Spleen (tissue), 11 donors: ENCODE results near the gene TSPAN18. TPM values are rescaled to one million over a fixed set of nuclear protein-coding genes. Genes with fewer than 3 reads are reported as not detected.

Experiments used
- DNase-seq: peaks from one replicate; pipeline ENCODE4 v3.0.0-alpha.2; 2020
- H3K27ac ChIP-seq, 8 donors: fragments of 200-600 bp; sonication (generic) in 7 of 8; 1 replicate in 4 of 8; 2 replicates in 4 of 8; pipeline versions ENCODE4 v1.5.0 to v1.8.0; 2016 to 2021; ENCODE audit warnings: inconsistent platforms in 4 of 8, mild to moderate bottlenecking in 4 of 8, moderate library complexity in 1 of 8
- H3K27me3 ChIP-seq, 7 donors: fragments of 200-600 bp; sonication (generic) in 6 of 7; replicated peaks in 1 of 7; 1 replicate in 4 of 7; 2 replicates in 3 of 7; pipeline versions ENCODE4 v1.5.0 to v1.8.0; 2016 to 2021; ENCODE audit warnings: inconsistent platforms in 3 of 7, mild to moderate bottlenecking in 1 of 7
- H3K36me3 ChIP-seq, 6 donors: fragments of 200-600 bp; sonication (generic) in 5 of 6; 1 replicate in 4 of 6; 2 replicates in 2 of 6; pipeline versions ENCODE4 v1.5.0 to v1.8.0; 2016 to 2021; ENCODE audit warnings: inconsistent platforms in 2 of 6
- H3K4me1 ChIP-seq, 6 donors: fragments of 200-600 bp; sonication (generic) in 5 of 6; 1 replicate in 3 of 6; 2 replicates in 3 of 6; pipeline versions ENCODE4 v1.5.0 to v1.8.0; 2016 to 2021; ENCODE audit warnings: inconsistent platforms in 3 of 6
- H3K4me3 ChIP-seq, 8 donors: fragments of 200-600 bp; sonication (generic) in 7 of 8; 1 replicate in 4 of 8; 2 replicates in 4 of 8; pipeline versions ENCODE4 v1.5.0 to v1.8.0; 2016 to 2021; ENCODE audit warnings: inconsistent platforms in 4 of 8, mild to moderate bottlenecking in 4 of 8, moderate library complexity in 2 of 8
- H3K9me3 ChIP-seq, 8 donors: fragments of 200-600 bp; sonication (generic) in 7 of 8; 1 replicate in 4 of 8; 2 replicates in 4 of 8; pipeline versions ENCODE4 v1.5.0 to v1.8.0; 2016 to 2021; ENCODE audit warnings: inconsistent platforms in 4 of 8
- POLR2A ChIP-seq, 3 donors: fragments of 450-650 bp; IDR thresholded peaks; one replicate each; pipeline ENCODE4 v1.5.1; 2017; ENCODE audit warnings: antibody characterized with exemption in 3 of 3, mild to moderate bottlenecking in 1 of 3
- POLR2AphosphoS5 ChIP-seq, 3 donors: sonication (generic); formaldehyde crosslinking; IDR thresholded peaks; one replicate each; pipeline ENCODE4 v1.5.1; 2017; ENCODE audit warnings: antibody characterized with exemption in 3 of 3
- WGBS, 5 donors: extraction: QIAGEN DNeasy Blood & Tissue Kit in 3 of 5; methylation state at CpG; one replicate each; pipeline versions ENCODE4 v1.1.5 to v1.1.7; 2013 to 2018; 5-methylcytosine and 5-hydroxymethylcytosine counted together
- intact Hi-C: fragments of 100-400 bp; cut with DNase I; formaldehyde crosslinking; loops from one replicate; pipeline ENCODE4 v1.15.0; 2023; ENCODE audit warnings: low total_unique reads
- polyA plus RNA-seq, 3 donors: library from polyadenylated mRNA; stranded (reverse); fragments of 200-250 nt; gene quantifications; one replicate each; pipeline ENCODE4 v1.2.1, GENCODE V29; 2013
- total RNA-seq, 7 donors: library from RNA; depleted of rRNA in 3 of 7; stranded (reverse); fragments of >200 nt in 3 of 7; fragmentation: NEBNext Ultra II Directional in 4 of 7; extraction: Animal tissue kit (Norgen Biotek cat#: 25700) in 4 of 7; gene quantifications; one replicate each; pipeline versions ENCODE4 v1.1.0 to v1.2.1, GENCODE V29; 2016 to 2021
- TF ChIP-seq, protein P1 (sequence below), 11 experiments: fragments of 200-600 bp in 7 of 11; fragments of 450-650 bp in 4 of 11; sonication (generic) in 4 of 11; IDR thresholded peaks in 8 of 11; conservative IDR thresholded peaks in 3 of 11; 1 replicate in 7 of 11; 2 replicates in 4 of 11; pipeline versions ENCODE4 v1.4.0 to v1.8.0; 2016 to 2021; ENCODE audit warnings: antibody characterized with exemption in 11 of 11, inconsistent platforms in 4 of 11, mild to moderate bottlenecking in 1 of 11
- donor health status: healthy with polysubstance abuse.
- donor health status: DM: no; HTN: no; CAD: no; lungs with moderate emphysema.
- donor health status: DM: no; HTN: no; CAD: no.
- donor health status: Bipolar disorder and iron deficiency.
- donor health status: healthy.
- donor health status: DM: no; HTN: no; CAD: no.
- donor health status: DM: yes; HTN: yes; CAD: no.

Gene TSPAN18
- total and polyA plus RNA-seq, 10 donors: 2.1 to 47.5 (median 21.3) TPM

DNA sequence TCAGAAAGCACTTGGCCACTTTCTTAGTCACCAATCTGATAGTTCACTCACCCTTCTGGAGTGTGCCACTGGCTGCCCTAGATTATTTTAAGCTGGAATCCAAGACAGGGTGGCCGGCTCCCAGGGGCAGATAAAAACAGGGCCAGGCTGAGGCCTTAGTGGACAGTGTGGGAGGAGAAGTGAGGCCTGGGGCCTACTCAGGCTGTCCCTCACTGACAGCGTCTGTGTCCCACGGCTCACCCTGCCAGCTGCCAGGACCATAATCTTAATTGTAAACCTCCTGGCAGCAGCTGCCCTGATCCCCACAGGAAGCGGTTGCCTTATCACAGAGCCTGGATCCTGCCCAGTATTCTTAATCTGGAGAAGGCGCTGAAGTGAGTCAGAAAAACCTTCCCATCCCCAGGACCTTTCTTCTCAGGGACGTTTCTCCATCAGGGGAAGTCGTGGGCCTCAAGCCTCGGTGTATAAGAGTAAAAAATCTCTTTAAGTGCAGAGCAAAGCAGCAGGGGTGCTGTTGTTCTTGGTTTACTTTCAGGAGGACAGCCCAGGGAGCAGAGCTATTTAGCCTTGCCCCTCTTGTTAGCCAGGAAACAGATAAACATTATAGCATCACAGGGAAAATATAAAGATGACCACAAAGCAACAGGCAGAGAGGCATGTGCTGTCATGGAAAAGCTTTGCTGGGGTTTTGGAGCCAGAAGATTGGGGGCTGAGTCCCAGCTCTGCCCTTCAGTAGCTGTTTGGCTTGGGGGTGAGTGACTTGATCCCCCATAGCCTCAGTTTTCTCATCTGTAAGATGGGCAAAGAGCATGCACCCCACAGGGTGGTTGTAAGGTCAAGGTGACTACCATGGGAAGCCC, 39.6 kb downstream of the TSPAN18 start:
- 26 to 48% (median 37%) methylated on average over 8 of the region's 8 CpGs for WGBS, 5 donors
- H3K27ac ChIP-seq: peak overlapping the region in 7 of 8 donors; percentile 46 to 69 (median 57)
- intact Hi-C loops: no loop called here
- H3K4me1 ChIP-seq: peaks cover 0 to 20% (median 9%) of the 10 kb centered on the region in 6 donors
- no peak for DNase-seq
- no peaks in the 10 kb centered on the region for H3K27me3 ChIP-seq
- no peaks in the 10 kb centered on the region for H3K36me3 ChIP-seq
- H3K9me3 ChIP-seq: peaks cover 0 to 11% (median 0%) of the 10 kb centered on the region in 8 donors
- H3K4me3 ChIP-seq: no peak overlapping the region
- TF ChIP-seq POLR2A (IDR thresholded peaks at IDR 0.05): no peak
- peak in 2 of 3 donors; percentile 22 to 38 for TF ChIP-seq POLR2AphosphoS5 (IDR thresholded peaks at IDR 0.05)

DNA sequence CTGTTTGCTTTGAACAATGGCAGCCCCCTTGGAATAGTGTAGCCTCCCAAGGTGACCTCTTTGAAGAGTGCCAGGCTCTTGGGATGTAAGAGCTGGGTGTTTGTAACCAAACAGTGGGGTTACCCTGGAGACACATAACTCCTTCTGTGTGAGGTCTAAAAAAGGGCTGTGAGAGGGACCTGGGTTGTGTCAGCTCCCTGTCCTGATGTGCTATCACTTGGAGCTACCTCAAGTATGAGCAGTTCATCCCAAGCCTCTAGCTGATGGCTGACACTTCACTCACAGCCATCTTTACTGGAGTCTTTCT, 40.2 kb downstream of the TSPAN18 start:
- Histone ChIP-seq H3K9me3 (peaks cover 0 to 11% (median 0%) of the 10 kb centered on the region in 8 donors), H3K27me3 (no peaks in the 10 kb centered on the region), H3K36me3 (no peaks in the 10 kb centered on the region), H3K4me1 (peaks cover 0 to 16% (median 9%) of the 10 kb centered on the region in 6 donors), H3K4me3 (no peak overlapping the region), H3K27ac (peak overlapping the region in 7 of 8 donors; percentile 46 to 69 (median 57))
- DNase-seq: no peak
- no peak for TF ChIP-seq POLR2AphosphoS5 (IDR thresholded peaks at IDR 0.05)
- TF ChIP-seq POLR2A (IDR thresholded peaks at IDR 0.05): no peak
- TF ChIP-seq, protein P1, sequence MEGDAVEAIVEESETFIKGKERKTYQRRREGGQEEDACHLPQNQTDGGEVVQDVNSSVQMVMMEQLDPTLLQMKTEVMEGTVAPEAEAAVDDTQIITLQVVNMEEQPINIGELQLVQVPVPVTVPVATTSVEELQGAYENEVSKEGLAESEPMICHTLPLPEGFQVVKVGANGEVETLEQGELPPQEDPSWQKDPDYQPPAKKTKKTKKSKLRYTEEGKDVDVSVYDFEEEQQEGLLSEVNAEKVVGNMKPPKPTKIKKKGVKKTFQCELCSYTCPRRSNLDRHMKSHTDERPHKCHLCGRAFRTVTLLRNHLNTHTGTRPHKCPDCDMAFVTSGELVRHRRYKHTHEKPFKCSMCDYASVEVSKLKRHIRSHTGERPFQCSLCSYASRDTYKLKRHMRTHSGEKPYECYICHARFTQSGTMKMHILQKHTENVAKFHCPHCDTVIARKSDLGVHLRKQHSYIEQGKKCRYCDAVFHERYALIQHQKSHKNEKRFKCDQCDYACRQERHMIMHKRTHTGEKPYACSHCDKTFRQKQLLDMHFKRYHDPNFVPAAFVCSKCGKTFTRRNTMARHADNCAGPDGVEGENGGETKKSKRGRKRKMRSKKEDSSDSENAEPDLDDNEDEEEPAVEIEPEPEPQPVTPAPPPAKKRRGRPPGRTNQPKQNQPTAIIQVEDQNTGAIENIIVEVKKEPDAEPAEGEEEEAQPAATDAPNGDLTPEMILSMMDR (IDR thresholded peaks at IDR 0.05 in 8 of 11, conservative IDR thresholded peaks at IDR 0.05 in 3 of 11): no peak
- intact Hi-C loops: no loop called here

DNA sequence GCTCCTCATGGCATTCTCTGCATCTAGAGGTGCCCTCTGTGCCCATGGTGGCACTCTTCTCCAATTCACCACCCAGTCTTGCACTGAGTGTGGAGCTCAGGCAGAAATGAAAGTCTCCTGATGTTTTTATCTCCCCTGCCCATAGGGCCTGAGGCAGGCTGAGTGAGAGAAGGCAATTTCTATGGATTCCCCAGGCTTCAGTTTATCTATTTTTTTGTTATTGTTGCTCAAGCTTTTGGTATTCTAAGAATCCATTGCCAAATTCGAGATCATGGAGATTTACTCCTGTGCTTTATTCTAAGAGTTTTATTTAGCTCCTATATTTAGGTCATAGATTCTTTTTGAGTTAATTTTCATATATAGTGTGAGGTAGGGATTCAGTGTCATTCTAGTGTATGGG, 40.7 kb downstream of the TSPAN18 start:
- H3K9me3 ChIP-seq: peaks cover 0 to 11% (median 0%) of the 10 kb centered on the region in 8 donors
- WGBS, 5 donors: 71 to 80% (median 77%) methylated on average over 1 of the region's 1 CpG
- peaks cover 0 to 16% (median 9%) of the 10 kb centered on the region in 6 donors for H3K4me1 ChIP-seq
- TF ChIP-seq, protein P1 (IDR thresholded peaks at IDR 0.05 in 8 of 11, conservative IDR thresholded peaks at IDR 0.05 in 3 of 11): no peak
- no peak for TF ChIP-seq POLR2AphosphoS5 (IDR thresholded peaks at IDR 0.05)
- TF ChIP-seq POLR2A (IDR thresholded peaks at IDR 0.05): no peak
- no peaks in the 10 kb centered on the region for H3K27me3 ChIP-seq
- intact Hi-C loops: no loop called here
- no peaks in the 10 kb centered on the region for H3K36me3 ChIP-seq
- DNase-seq: no peak
- H3K27ac ChIP-seq: no peak overlapping the region
- no peak overlapping the region for H3K4me3 ChIP-seq

DNA sequence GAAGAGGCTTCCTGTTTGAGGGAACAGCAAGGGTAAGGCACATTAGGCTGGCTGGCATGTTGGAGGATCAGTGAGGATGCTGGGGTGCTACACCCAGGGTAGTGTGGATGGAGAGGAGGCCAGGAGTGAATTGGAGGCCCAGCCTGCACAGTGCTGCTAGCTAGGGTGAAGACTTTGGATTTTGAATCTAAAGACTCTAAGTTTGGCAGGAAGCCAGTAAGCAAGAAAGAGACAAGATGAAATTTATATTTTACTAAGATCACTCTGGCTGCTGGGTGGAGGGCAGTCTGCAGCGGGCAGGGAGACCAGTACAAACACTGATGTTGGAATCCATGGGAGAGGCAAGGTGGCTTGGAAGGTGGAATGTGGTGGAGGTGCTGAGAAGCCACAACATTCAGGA, 43.6 kb downstream of the TSPAN18 start:
- DNase-seq: no peak
- no peaks in the 10 kb centered on the region for H3K27me3 ChIP-seq
- H3K4me1 ChIP-seq: peaks cover 3 to 30% (median 19%) of the 10 kb centered on the region in 6 donors
- no peak overlapping the region for H3K27ac ChIP-seq
- TF ChIP-seq POLR2A (IDR thresholded peaks at IDR 0.05): no peak
- no peak for TF ChIP-seq POLR2AphosphoS5 (IDR thresholded peaks at IDR 0.05)
- TF ChIP-seq, protein P1 (IDR thresholded peaks at IDR 0.05 in 8 of 11, conservative IDR thresholded peaks at IDR 0.05 in 3 of 11): no peak
- no peak overlapping the region for H3K4me3 ChIP-seq
- no peaks in the 10 kb centered on the region for H3K36me3 ChIP-seq
- WGBS, 5 donors: 90 to 97% (median 96%) methylated on average over 1 of the region's 1 CpG
- peaks cover 0 to 11% (median 0%) of the 10 kb centered on the region in 8 donors for H3K9me3 ChIP-seq
- intact Hi-C loops: no loop called here
